DMS 273 (cell line): ENCODE results near the gene MS4A4E.
A peak's percentile ranks its signal among the peaks of the same experiment; 100 is the strongest.
"Not testable (repeated sequence)": the region's sequence is repeated elsewhere in the genome, so short reads cannot be mapped to it uniquely, and the experiment has no call there.

Experiments used
- DNase-seq: peaks from one replicate; lab custom pipeline; 2025; ENCODE audit not compliant: unreplicated experiment; lab: John Stamatoyannopoulos, UW

The MS4A4E gene

GRCh38 chr11:60221692-60222091, 21.2 kb downstream of the MS4A4E start:
- DNase-seq, result no peak

- no peak for DNase-seq
Observed at GRCh38 chr11:60221181-60221580, 21.8 kb downstream of the MS4A4E start.

- DNase-seq, result no peak
Observed at GRCh38 chr11:60214386-60214785, 28.6 kb downstream of the MS4A4E start.

GRCh38 chr11:60211206-60211605, 31.7 kb downstream of the MS4A4E start:
- DNase-seq, result no peak

- no peak for DNase-seq
Observed at GRCh38 chr11:60209977-60210376, 33.0 kb downstream of the MS4A4E start.

GRCh38 chr11:60208951-60209350, 34.0 kb downstream of the MS4A4E start:
- DNase-seq, result no peak

- DNase-seq, result no peak
Observed at GRCh38 chr11:60208146-60208895, 34.6 kb downstream of the MS4A4E start.

GRCh38 chr11:60206616-60207015, 36.3 kb downstream of the MS4A4E start:
- DNase-seq, result no peak

GRCh38 chr11:60204922-60205321, 38.0 kb downstream of the MS4A4E start:
- no peak for DNase-seq

GRCh38 chr11:60201334-60201733, 41.6 kb downstream of the MS4A4E start:
- DNase-seq, result not testable (repeated sequence)

- DNase-seq, result no peak
Observed at GRCh38 chr11:60197442-60197841, 45.5 kb downstream of the MS4A4E start.

GRCh38 chr11:60195923-60196368, 47.0 kb downstream of the MS4A4E start:
- DNase-seq, result no peak

- no peak for DNase-seq
Observed at GRCh38 chr11:60194511-60194910, 48.4 kb downstream of the MS4A4E start.

GRCh38 chr11:60193687-60194433, 49.1 kb downstream of the MS4A4E start:
- peak; percentile 63 for DNase-seq

- DNase-seq, result not testable (repeated sequence)
Observed at GRCh38 chr11:60192564-60192963, 50.4 kb downstream of the MS4A4E start.

GRCh38 chr11:60188481-60188880, 54.5 kb downstream of the MS4A4E start:
- not testable (repeated sequence) for DNase-seq

GRCh38 chr11:60186128-60186527, 56.8 kb downstream of the MS4A4E start:
- not testable (repeated sequence) for DNase-seq

GRCh38 chr11:60185512-60185827, 57.5 kb downstream of the MS4A4E start:
- DNase-seq, result not testable (repeated sequence)

GRCh38 chr11:60184824-60185511, 58.0 kb downstream of the MS4A4E start:
- no peak for DNase-seq

- no peak for DNase-seq
Observed at GRCh38 chr11:60183591-60184205, 59.2 kb downstream of the MS4A4E start.

GRCh38 chr11:60182541-60183330, 60.2 kb downstream of the MS4A4E start, which contains the start of gene MS4A6A:
TSS of gene MS4A6A (minus strand) at chr11:60183083. CDS start at chr11:60181727, 1,356 bp downstream.
- DNase-seq, result no peak
